AG09319 (cell line): ENCODE results near the gene NR4A3.

Experiments
- DNase-seq: peaks from one replicate; pipeline ENCODE4 v3.0.0-alpha.2; 2010; ENCODE audit warnings: low read depth; ENCODE audit errors: extremely low read depth
- TF ChIP-seq, protein P1 (sequence below): IDR thresholded peaks from 2 replicates; pipeline ENCODE4 v1.5.1; 2011; ENCODE audit warnings: low read depth, mild to moderate bottlenecking, inconsistent platforms, low read length, moderate library complexity

The NR4A3 gene

DNA sequence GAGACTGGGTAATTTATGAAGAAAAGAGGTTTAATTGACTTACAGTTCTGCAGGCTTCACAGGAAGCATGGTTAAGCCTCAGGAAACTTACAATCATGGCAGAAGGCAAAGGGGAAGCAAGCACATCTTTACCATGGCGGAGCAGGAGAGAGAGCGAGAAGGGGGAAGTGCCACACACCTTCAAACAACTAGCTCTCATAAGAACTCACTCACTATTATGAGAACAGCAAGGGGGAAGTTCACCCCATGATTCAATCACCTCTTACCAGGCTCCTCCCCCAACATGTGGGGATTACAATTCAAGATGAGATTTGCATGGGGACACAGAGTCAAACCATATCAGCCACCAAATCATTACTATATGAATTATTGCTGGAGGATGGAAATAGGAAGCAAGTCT, 54.5 kb downstream of the NR4A3 start:
- TF ChIP-seq, protein P1, sequence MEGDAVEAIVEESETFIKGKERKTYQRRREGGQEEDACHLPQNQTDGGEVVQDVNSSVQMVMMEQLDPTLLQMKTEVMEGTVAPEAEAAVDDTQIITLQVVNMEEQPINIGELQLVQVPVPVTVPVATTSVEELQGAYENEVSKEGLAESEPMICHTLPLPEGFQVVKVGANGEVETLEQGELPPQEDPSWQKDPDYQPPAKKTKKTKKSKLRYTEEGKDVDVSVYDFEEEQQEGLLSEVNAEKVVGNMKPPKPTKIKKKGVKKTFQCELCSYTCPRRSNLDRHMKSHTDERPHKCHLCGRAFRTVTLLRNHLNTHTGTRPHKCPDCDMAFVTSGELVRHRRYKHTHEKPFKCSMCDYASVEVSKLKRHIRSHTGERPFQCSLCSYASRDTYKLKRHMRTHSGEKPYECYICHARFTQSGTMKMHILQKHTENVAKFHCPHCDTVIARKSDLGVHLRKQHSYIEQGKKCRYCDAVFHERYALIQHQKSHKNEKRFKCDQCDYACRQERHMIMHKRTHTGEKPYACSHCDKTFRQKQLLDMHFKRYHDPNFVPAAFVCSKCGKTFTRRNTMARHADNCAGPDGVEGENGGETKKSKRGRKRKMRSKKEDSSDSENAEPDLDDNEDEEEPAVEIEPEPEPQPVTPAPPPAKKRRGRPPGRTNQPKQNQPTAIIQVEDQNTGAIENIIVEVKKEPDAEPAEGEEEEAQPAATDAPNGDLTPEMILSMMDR, result no peak
- no peak for DNase-seq

- no peak for DNase-seq
- TF ChIP-seq, protein P1, result no peak
Measured at GRCh38 chr9:99878651-99879050, 57.0 kb downstream of the NR4A3 start.

DNA sequence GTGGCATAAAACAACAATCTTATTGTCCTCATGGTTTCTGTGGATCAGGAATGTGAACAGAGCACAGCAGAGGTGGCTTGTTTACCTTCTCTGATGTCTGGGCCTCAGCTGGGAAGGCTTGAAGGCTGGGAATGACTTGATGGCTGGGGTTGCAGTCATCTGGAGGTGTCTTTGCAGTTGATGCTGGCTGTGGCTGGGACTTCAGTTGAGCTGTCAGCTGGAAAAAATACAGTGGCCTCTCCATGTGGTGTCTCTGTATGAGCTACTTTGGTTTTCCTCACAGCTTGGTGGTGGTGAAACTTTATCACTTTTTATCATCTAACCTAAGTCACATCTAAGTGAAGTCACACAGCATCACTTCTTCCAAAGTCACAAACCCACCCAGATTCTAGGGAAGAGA, 60.1 kb downstream of the NR4A3 start:
- TF ChIP-seq, protein P1, result no peak
- no peak for DNase-seq

DNA sequence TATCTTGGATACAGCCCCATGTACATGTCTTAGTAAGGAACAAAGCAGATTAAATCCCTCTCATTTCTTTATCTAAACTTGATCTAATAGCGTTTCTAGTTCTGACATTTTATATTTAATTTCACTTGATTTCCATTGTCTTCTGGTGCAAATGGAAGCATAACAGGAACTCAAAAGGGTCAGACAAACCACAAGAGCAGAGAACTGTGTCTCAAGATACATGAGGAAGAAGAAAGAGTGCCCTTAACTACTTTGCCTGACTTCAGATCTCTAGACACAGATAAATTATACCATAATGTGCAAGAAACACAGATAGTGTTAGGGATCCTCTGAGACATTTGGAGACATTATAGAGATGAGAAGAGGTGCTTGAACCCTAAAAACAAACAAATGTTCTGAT, 64.1 kb downstream of the NR4A3 start:
- no peak for DNase-seq
- TF ChIP-seq, protein P1, result no peak

GRCh38 chr9:99889120-99889519, 67.4 kb downstream of the NR4A3 start:
- TF ChIP-seq, protein P1, result no peak
- DNase-seq, result no peak

DNA sequence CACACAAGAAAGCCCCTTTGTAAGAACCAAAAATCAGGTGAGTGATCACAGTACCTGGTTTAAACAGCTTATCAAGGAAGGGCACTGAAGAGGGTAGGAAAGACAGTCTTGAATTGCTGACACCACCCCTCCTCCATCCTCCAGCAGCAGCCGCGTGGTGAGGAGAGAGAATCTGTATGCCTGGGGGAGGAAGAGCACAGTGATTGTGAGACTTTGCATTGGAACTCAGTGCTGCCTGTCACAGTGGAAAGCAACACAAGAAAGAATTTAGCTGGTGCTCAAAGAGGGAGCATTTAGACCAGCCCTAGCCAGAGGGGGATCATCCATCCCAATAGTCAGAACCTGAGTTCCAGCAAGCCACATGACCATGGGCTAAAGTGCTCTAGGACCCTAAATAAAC, 73.1 kb downstream of the NR4A3 start:
- TF ChIP-seq, protein P1, result no peak
- DNase-seq, result no peak

- TF ChIP-seq, protein P1, result no peak
- DNase-seq, result no peak
Measured at GRCh38 chr9:99895510-99895909, 73.8 kb downstream of the NR4A3 start.
